Spleen (tissue), 11 donors: ENCODE data around the gene EAPP. TPM values are rescaled to one million over a fixed set of nuclear protein-coding genes. Genes with fewer than 3 reads are reported as not detected.

Experiments
- DNase-seq: peaks from one replicate; pipeline ENCODE4 v3.0.0-alpha.2; 2020
- H3K27ac ChIP-seq, 8 donors: fragments of 200-600 bp; sonication (generic) in 7 of 8; 1 replicate in 4 of 8; 2 replicates in 4 of 8; pipeline versions ENCODE4 v1.5.0 to v1.8.0; 2016 to 2021; ENCODE audit warnings: inconsistent platforms in 4 of 8, mild to moderate bottlenecking in 4 of 8, moderate library complexity in 1 of 8
- H3K27me3 ChIP-seq, 7 donors: fragments of 200-600 bp; sonication (generic) in 6 of 7; replicated peaks in 1 of 7; 1 replicate in 4 of 7; 2 replicates in 3 of 7; pipeline versions ENCODE4 v1.5.0 to v1.8.0; 2016 to 2021; ENCODE audit warnings: inconsistent platforms in 3 of 7, mild to moderate bottlenecking in 1 of 7
- H3K36me3 ChIP-seq, 6 donors: fragments of 200-600 bp; sonication (generic) in 5 of 6; 1 replicate in 4 of 6; 2 replicates in 2 of 6; pipeline versions ENCODE4 v1.5.0 to v1.8.0; 2016 to 2021; ENCODE audit warnings: inconsistent platforms in 2 of 6
- H3K4me1 ChIP-seq, 6 donors: fragments of 200-600 bp; sonication (generic) in 5 of 6; 1 replicate in 3 of 6; 2 replicates in 3 of 6; pipeline versions ENCODE4 v1.5.0 to v1.8.0; 2016 to 2021; ENCODE audit warnings: inconsistent platforms in 3 of 6
- H3K4me3 ChIP-seq, 8 donors: fragments of 200-600 bp; sonication (generic) in 7 of 8; 1 replicate in 4 of 8; 2 replicates in 4 of 8; pipeline versions ENCODE4 v1.5.0 to v1.8.0; 2016 to 2021; ENCODE audit warnings: inconsistent platforms in 4 of 8, mild to moderate bottlenecking in 4 of 8, moderate library complexity in 2 of 8
- H3K9me3 ChIP-seq, 8 donors: fragments of 200-600 bp; sonication (generic) in 7 of 8; 1 replicate in 4 of 8; 2 replicates in 4 of 8; pipeline versions ENCODE4 v1.5.0 to v1.8.0; 2016 to 2021; ENCODE audit warnings: inconsistent platforms in 4 of 8
- CTCF ChIP-seq, 11 experiments: fragments of 200-600 bp in 7 of 11; fragments of 450-650 bp in 4 of 11; sonication (generic) in 4 of 11; IDR thresholded peaks in 8 of 11; conservative IDR thresholded peaks in 3 of 11; 1 replicate in 7 of 11; 2 replicates in 4 of 11; pipeline versions ENCODE4 v1.4.0 to v1.8.0; 2016 to 2021; ENCODE audit warnings: antibody characterized with exemption in 11 of 11, inconsistent platforms in 4 of 11, mild to moderate bottlenecking in 1 of 11
- POLR2A ChIP-seq, 3 donors: fragments of 450-650 bp; IDR thresholded peaks; one replicate each; pipeline ENCODE4 v1.5.1; 2017; ENCODE audit warnings: antibody characterized with exemption in 3 of 3, mild to moderate bottlenecking in 1 of 3
- POLR2AphosphoS5 ChIP-seq, 3 donors: sonication (generic); formaldehyde crosslinking; IDR thresholded peaks; one replicate each; pipeline ENCODE4 v1.5.1; 2017; ENCODE audit warnings: antibody characterized with exemption in 3 of 3
- whole genome bisulfite sequencing, 5 donors: extraction: QIAGEN DNeasy Blood & Tissue Kit in 3 of 5; methylation state at CpG; one replicate each; pipeline versions ENCODE4 v1.1.5 to v1.1.7; 2013 to 2018; 5-methylcytosine and 5-hydroxymethylcytosine counted together
- intact Hi-C: fragments of 100-400 bp; cut with DNase I; formaldehyde crosslinking; loops from one replicate; pipeline ENCODE4 v1.15.0; 2023; ENCODE audit warnings: low total_unique reads
- polyA plus RNA-seq, 3 donors: library from polyadenylated mRNA; stranded (reverse); fragments of 200-250 nt; gene quantifications; one replicate each; pipeline ENCODE4 v1.2.1, GENCODE V29; 2013
- small RNA-seq, 4 donors: library from RNA; depleted of rRNA; stranded (forward); fragments of <200 nt; gene quantifications; one replicate each; pipeline ENCODE3, GENCODE V24; 2016
- total RNA-seq, 7 donors: library from RNA; depleted of rRNA in 3 of 7; stranded (reverse); fragments of >200 nt in 3 of 7; fragmentation: NEBNext Ultra II Directional in 4 of 7; extraction: Animal tissue kit (Norgen Biotek cat#: 25700) in 4 of 7; gene quantifications; one replicate each; pipeline versions ENCODE4 v1.1.0 to v1.2.1, GENCODE V29; 2016 to 2021
- donor health status: healthy with polysubstance abuse.
- donor health status: DM: no; HTN: no; CAD: no; lungs with moderate emphysema.
- donor health status: DM: no; HTN: no; CAD: no.
- donor health status: Bipolar disorder and iron deficiency.
- donor health status: healthy.
- donor health status: DM: no; HTN: no; CAD: no.
- donor health status: DM: yes; HTN: yes; CAD: no.

The EAPP gene
- total and polyA plus RNA-seq, 10 donors = 26.7 to 44.9 (median 36.8) TPM

- 87 to 100% (median 99%) methylated on average over 2 of the region's 2 CpGs for WGBS, 5 donors
- no peak for DNase-seq
- no peaks in the 10 kb centered on the region for H3K27me3 ChIP-seq
- no peaks in the 10 kb centered on the region for H3K9me3 ChIP-seq
- peaks cover 0 to 20% (median 4%) of the 10 kb centered on the region in 6 donors for H3K4me1 ChIP-seq
- intact Hi-C loops = no loop called here
- no peak overlapping the region for H3K4me3 ChIP-seq
- no peaks in the 10 kb centered on the region for H3K36me3 ChIP-seq
- TF ChIP-seq POLR2A (IDR thresholded peaks at IDR 0.05) = no peak
- TF ChIP-seq POLR2AphosphoS5 (IDR thresholded peaks at IDR 0.05) = no peak
- TF ChIP-seq CTCF (IDR thresholded peaks at IDR 0.05 in 8 of 11, conservative IDR thresholded peaks at IDR 0.05 in 3 of 11) = no peak
- no peak overlapping the region for H3K27ac ChIP-seq
Measured at GRCh38 chr14:34466691-34467090, 72.8 kb downstream of the EAPP start.

Small RNAs within 50 kb of the gene (small RNA-seq; reads per million reads assigned to genes)
- gene RNU1-27P (0 reads per million in 4 donors), gene RNU1-28P (0 reads per million in 4 donors)

Other genes starting within 250 kb of the EAPP start
- gene SPTSSA, start 77.5 kb downstream of the EAPP start, total RNA-seq = 10 to 100 TPM in 4 of 7 donors, 1 to 10 TPM in 3; 8.9 to 16.7 (median 10.2) TPM
- 10 to 100 TPM; 12.9 to 16.6 (median 15.8) TPM for gene SPTSSA, start 77.5 kb downstream of the EAPP start, polyA plus RNA-seq
- 100 to 1,000 TPM in 4 of 7 donors, 10 to 100 TPM in 3; 80.4 to 201 (median 104) TPM for gene SNX6, start 90.4 kb upstream of the EAPP start, total RNA-seq
- 10 to 100 TPM; 23.0 to 54.4 (median 43.4) TPM for gene SNX6, start 90.4 kb upstream of the EAPP start, polyA plus RNA-seq
- 10 to 100 TPM; 17.4 to 32.8 (median 23.9) TPM for gene CFL2, start 174.9 kb upstream of the EAPP start, total RNA-seq
- gene CFL2, start 174.9 kb upstream of the EAPP start, polyA plus RNA-seq = 10 to 100 TPM in 2 of 3 donors, 1 to 10 TPM in 1; 9.8 to 15.6 (median 13.2) TPM